ENCODE results near the gene NPC1L1. TPM values are rescaled to one million over a fixed set of nuclear protein-coding genes. Genes with fewer than 3 reads are reported as not detected.
"Not testable (repeated sequence)": the region's sequence is repeated elsewhere in the genome, so short reads cannot be mapped to it uniquely, and the experiment has no call there.

NPC1L1 gene
- total RNA-seq, 3 donors from 2014 or later, result 0.03 TPM; not detected in 2

GRCh38 chr7:44511863-44512468 is 29.2 kb downstream of the NPC1L1 start:
- no peak for ATAC-seq
- no peak for DNase-seq
- peaks cover 2% of the 10 kb centered on the region for H3K27me3 Mint-ChIP-seq (ENCODE audit: low read depth)
- H3K4me3 Mint-ChIP-seq, result no peak overlapping the region
- no peaks in the 10 kb centered on the region for H3K36me3 Mint-ChIP-seq (ENCODE audit: insufficient read depth)
- H3K9me3 Mint-ChIP-seq, result peaks cover under 1% of the 10 kb centered on the region
- H3K4me1 Mint-ChIP-seq (ENCODE audit: low read depth), result peaks cover 4% of the 10 kb centered on the region

- H3K4me1 Mint-ChIP-seq (ENCODE audit: low read depth), result peaks cover 4% of the 10 kb centered on the region
- H3K4me3 Mint-ChIP-seq, result no peak overlapping the region
- DNase-seq (no peak), ATAC-seq (no peak)
- H3K27me3 Mint-ChIP-seq (ENCODE audit: low read depth), result peaks cover 4% of the 10 kb centered on the region
- H3K36me3 Mint-ChIP-seq (ENCODE audit: insufficient read depth), result no peaks in the 10 kb centered on the region
- peaks cover 4% of the 10 kb centered on the region for H3K9me3 Mint-ChIP-seq
Measured at GRCh38 chr7:44511236-44511635, 29.9 kb downstream of the NPC1L1 start.

- Mint-ChIP-seq H3K4me3 (no peak overlapping the region), H3K9me3 (peaks cover 8% of the 10 kb centered on the region), H3K4me1 (ENCODE audit: low read depth) (peaks cover 7% of the 10 kb centered on the region), H3K36me3 (ENCODE audit: insufficient read depth) (no peaks in the 10 kb centered on the region), H3K27me3 (ENCODE audit: low read depth) (peaks cover 5% of the 10 kb centered on the region)
- DNase-seq (no peak), ATAC-seq (peak in 1 of 2 donors; percentile 51)
Measured at GRCh38 chr7:44508328-44509030, 32.7 kb downstream of the NPC1L1 start.

GRCh38 chr7:44506592-44507288 is 34.4 kb downstream of the NPC1L1 start:
- H3K4me1 Mint-ChIP-seq (ENCODE audit: low read depth); H3K4me3 Mint-ChIP-seq; H3K27me3 Mint-ChIP-seq (ENCODE audit: low read depth); DNase-seq; H3K36me3 Mint-ChIP-seq (ENCODE audit: insufficient read depth); ATAC-seq; H3K9me3 Mint-ChIP-seq: not testable (repeated sequence)

GRCh38 chr7:44505595-44505994 is 35.5 kb downstream of the NPC1L1 start:
- DNase-seq (no peak), ATAC-seq (peak; percentile 34 to 50)
- Mint-ChIP-seq H3K4me1 (ENCODE audit: low read depth) (peaks cover 7% of the 10 kb centered on the region), H3K4me3 (no peak overlapping the region), H3K9me3 (peaks cover 8% of the 10 kb centered on the region), H3K36me3 (ENCODE audit: insufficient read depth) (no peaks in the 10 kb centered on the region), H3K27me3 (ENCODE audit: low read depth) (peaks cover 5% of the 10 kb centered on the region)

GRCh38 chr7:44498230-44498954 is 42.7 kb downstream of the NPC1L1 start:
- Mint-ChIP-seq H3K4me1 (ENCODE audit: low read depth) (no peaks in the 10 kb centered on the region), H3K9me3 (no peaks in the 10 kb centered on the region), H3K4me3 (no peak overlapping the region), H3K27me3 (ENCODE audit: low read depth) (peaks cover 2% of the 10 kb centered on the region), H3K36me3 (ENCODE audit: insufficient read depth) (no peaks in the 10 kb centered on the region)
- ATAC-seq, result no peak
- no peak for DNase-seq

- H3K9me3 Mint-ChIP-seq, result no peaks in the 10 kb centered on the region
- H3K27me3 Mint-ChIP-seq (ENCODE audit: low read depth), result peaks cover 2% of the 10 kb centered on the region
- H3K36me3 Mint-ChIP-seq (ENCODE audit: insufficient read depth), result no peaks in the 10 kb centered on the region
- H3K4me1 Mint-ChIP-seq (ENCODE audit: low read depth), result no peaks in the 10 kb centered on the region
- DNase-seq (no peak), ATAC-seq (no peak)
- H3K4me3 Mint-ChIP-seq, result no peak overlapping the region
Measured at GRCh38 chr7:44497155-44498027, 43.7 kb downstream of the NPC1L1 start.

GRCh38 chr7:44496385-44496784 is 44.7 kb downstream of the NPC1L1 start:
- H3K4me1 Mint-ChIP-seq (ENCODE audit: low read depth), result no peaks in the 10 kb centered on the region

GRCh38 chr7:44494960-44495359 is 46.2 kb downstream of the NPC1L1 start:
- no peaks in the 10 kb centered on the region for H3K36me3 Mint-ChIP-seq (ENCODE audit: insufficient read depth)
- no peak for ATAC-seq
- H3K27me3 Mint-ChIP-seq (ENCODE audit: low read depth), result peaks cover 2% of the 10 kb centered on the region
- no peak overlapping the region for H3K4me3 Mint-ChIP-seq
- H3K9me3 Mint-ChIP-seq, result no peaks in the 10 kb centered on the region
- no peak for DNase-seq
- H3K4me1 Mint-ChIP-seq (ENCODE audit: low read depth), result peaks cover 7% of the 10 kb centered on the region

More at GRCh38 chr7:44496385-44496784, 44.7 kb downstream of the NPC1L1 start:
- peaks cover 2% of the 10 kb centered on the region for H3K27me3 Mint-ChIP-seq (ENCODE audit: low read depth)
- DNase-seq (no peak), ATAC-seq (no peak)
- no peaks in the 10 kb centered on the region for H3K9me3 Mint-ChIP-seq
- H3K4me3 Mint-ChIP-seq, result no peak overlapping the region
- no peaks in the 10 kb centered on the region for H3K36me3 Mint-ChIP-seq (ENCODE audit: insufficient read depth)

- H3K27me3 Mint-ChIP-seq (ENCODE audit: low read depth), result no peaks in the 10 kb centered on the region
- peaks cover 38% of the 10 kb centered on the region for H3K4me1 Mint-ChIP-seq (ENCODE audit: low read depth)
Measured at GRCh38 chr7:44491229-44491628, 49.9 kb downstream of the NPC1L1 start.

GRCh38 chr7:44490351-44491200 is 50.6 kb downstream of the NPC1L1 start, which contains the start of gene NUDCD3:
TSS of gene NUDCD3 (minus strand) at chr7:44490658. CDS start at chr7:44490600, 58 bp downstream.
- no peaks in the 10 kb centered on the region for H3K27me3 Mint-ChIP-seq (ENCODE audit: low read depth)
- DNase-seq (peak; percentile 78), ATAC-seq (peak; percentile 80 to 82)
- peak within 1 kb of the TSS; percentile 86 for H3K4me3 Mint-ChIP-seq
- H3K36me3 Mint-ChIP-seq (ENCODE audit: insufficient read depth), result peaks cover 14% of the 10 kb centered on the region
- H3K4me1 Mint-ChIP-seq (ENCODE audit: low read depth), result peaks cover 44% of the 10 kb centered on the region
- H3K9me3 Mint-ChIP-seq, result no peaks in the 10 kb centered on the region

More at GRCh38 chr7:44491229-44491628, 49.9 kb downstream of the NPC1L1 start:
- peak overlapping the region; percentile 86 for H3K4me3 Mint-ChIP-seq
- ATAC-seq (no peak), DNase-seq (no peak)
- no peaks in the 10 kb centered on the region for H3K9me3 Mint-ChIP-seq
- H3K36me3 Mint-ChIP-seq (ENCODE audit: insufficient read depth), result peaks cover 10% of the 10 kb centered on the region

- peak; percentile 32 for DNase-seq
- peak overlapping the region; percentile 86 for H3K4me3 Mint-ChIP-seq
- peak; percentile 46 to 50 for ATAC-seq
- no peaks in the 10 kb centered on the region for H3K27me3 Mint-ChIP-seq (ENCODE audit: low read depth)
- H3K4me1 Mint-ChIP-seq (ENCODE audit: low read depth), result peaks cover 48% of the 10 kb centered on the region
- H3K36me3 Mint-ChIP-seq (ENCODE audit: insufficient read depth), result peaks cover 18% of the 10 kb centered on the region
- no peaks in the 10 kb centered on the region for H3K9me3 Mint-ChIP-seq
Measured at GRCh38 chr7:44489955-44490350, 51.2 kb downstream of the NPC1L1 start.

GRCh38 chr7:44488955-44489354 is 52.2 kb downstream of the NPC1L1 start:
- Mint-ChIP-seq H3K4me3 (peak overlapping the region; percentile 86), H3K9me3 (peaks cover under 1% of the 10 kb centered on the region), H3K36me3 (ENCODE audit: insufficient read depth) (peaks cover 26% of the 10 kb centered on the region), H3K4me1 (ENCODE audit: low read depth) (peaks cover 56% of the 10 kb centered on the region), H3K27me3 (ENCODE audit: low read depth) (no peaks in the 10 kb centered on the region)
- DNase-seq (no peak), ATAC-seq (no peak)

All from activated T-cell treated with anti-CD3 and anti-CD28 coated beads, Interleukin-2, amount 50 U/mL, for 4 hours (primary cell).